ENCODE results near the gene CUL7. TPM values are rescaled to one million over a fixed set of nuclear protein-coding genes. Genes with fewer than 3 reads are reported as not detected.

CUL7 gene
- total and polyA plus RNA-seq, 10 of the 15 experiments (the other 5 are each of a cell fraction or from before 2014, with no cell fraction given), result 0.66 to 18.4 (median 10.9) TPM

- ChIA-PET POLR2A (interaction anchor here (0.9 kb wide), 1 partner anchor 8 kb away, joined by 5 read pairs; no protein-coding TSS in a partner anchor), CTCF (interaction anchor here (0.7 to 1.2 kb wide), 2 partner anchors 8 to 112 kb away, joined by 3 to 5 read pairs; no protein-coding TSS in a partner anchor), SMC1A (ENCODE audit: uncharacterized antibody, unreplicated experiment) (interaction anchor here (1.0 kb wide), 1 partner anchor 11 kb away, joined by 4 read pairs; no protein-coding TSS in a partner anchor)
These were observed 35.8 kb upstream of the CUL7 start for GRCh38 chr6:43089467-43089866.

More at GRCh38 chr6:43089467-43089866, 35.8 kb upstream of the CUL7 start:
- TF ChIP-seq SUPT20H (IDR thresholded peaks at IDR 0.05; ENCODE audit: borderline replicate concordance, control insufficient read depth, low read depth, low read length), result no peak
- TF ChIP-seq KAT2A (conservative IDR thresholded peaks at IDR 0.05; ENCODE audit: control insufficient read depth, low read depth, low read length), result no peak
- no peak for TF ChIP-seq POU2F2 (IDR thresholded peaks at IDR 0.05; ENCODE audit: borderline replicate concordance, low read depth, low read length)
- no peak for TF ChIP-seq EZH2 (IDR thresholded peaks at IDR 0.05; ENCODE audit: borderline replicate concordance, control insufficient read depth, low read depth, low read length)
- no peak for TF ChIP-seq REST (IDR thresholded peaks at IDR 0.05; ENCODE audit: low read depth, low read length)
- no peak for TF ChIP-seq HDAC2 (IDR thresholded peaks at IDR 0.05)
- TF ChIP-seq BCL3 (IDR thresholded peaks at IDR 0.05; ENCODE audit: borderline replicate concordance, insufficient read depth, low read depth, low read length, poor library complexity, severe bottlenecking), result no peak
- no peak for TF ChIP-seq EGR1 (IDR thresholded peaks at IDR 0.05; ENCODE audit: borderline replicate concordance in 1 of 2, low read depth in 2 of 2, low read length in 2 of 2)
- TF ChIP-seq CHD2 (IDR thresholded peaks at IDR 0.05; ENCODE audit: borderline replicate concordance, low read depth, low read length), result no peak
- TF ChIP-seq ATF2 (IDR thresholded peaks at IDR 0.05; ENCODE audit: low read length), result no peak
- no peak for TF ChIP-seq FOXK2 (IDR thresholded peaks at IDR 0.05)
- no peak for TF ChIP-seq SPI1 (IDR thresholded peaks at IDR 0.05; ENCODE audit: borderline replicate concordance, insufficient read depth, low read depth, low read length)
- TF ChIP-seq ESRRA (IDR thresholded peaks at IDR 0.05; ENCODE audit: low read length), result no peak
- no peak for TF ChIP-seq RFX5 (IDR thresholded peaks at IDR 0.05; ENCODE audit: low read depth, low read length)
- TF ChIP-seq FOXM1 (IDR thresholded peaks at IDR 0.05; ENCODE audit: low read depth, low read length), result no peak
- TF ChIP-seq NR2F1 (conservative IDR thresholded peaks at IDR 0.05), result no peak
- no peak for TF ChIP-seq SREBF1 (IDR thresholded peaks at IDR 0.05; ENCODE audit: low read length)
- TF ChIP-seq TCF3 (IDR thresholded peaks at IDR 0.05; ENCODE audit: borderline replicate concordance, insufficient read depth, low read depth, low read length), result no peak
- Histone ChIP-seq H3K27ac (ENCODE audit: control insufficient read depth, insufficient read depth) (no peak overlapping the region), H3K27me3 (replicated peaks in 1 of 2; ENCODE audit: control insufficient read depth in 2 of 2, insufficient read depth in 2 of 2, low read length in 1 of 2) (no peaks in the 10 kb centered on the region), H3K4me3 (no peak overlapping the region), H3K4me2 (ENCODE audit: control insufficient read depth, insufficient read depth) (no peak overlapping the region), H3K36me3 (ENCODE audit: control insufficient read depth in 2 of 2, insufficient read depth in 2 of 2, low read length in 1 of 2) (no peaks in the 10 kb centered on the region), H3K9me3 (replicated peaks; ENCODE audit: control insufficient read depth, insufficient read depth, low read length) (no peaks in the 10 kb centered on the region), H3K4me1 (ENCODE audit: control insufficient read depth, insufficient read depth, low read length) (peaks cover 12% of the 10 kb centered on the region), H3K79me2 (ENCODE audit: control insufficient read depth, insufficient read depth, low read length) (no peaks in the 10 kb centered on the region), H4K20me1 (ENCODE audit: control insufficient read depth, insufficient read depth) (no peaks in the 10 kb centered on the region), H2AFZ (ENCODE audit: control insufficient read depth, low read depth, low read length) (no peak overlapping the region), H3K9ac (ENCODE audit: control insufficient read depth, insufficient read depth, low read length) (no peak overlapping the region)
- 50% methylated on average over 4 of the region's 4 CpGs for WGBS (ENCODE audit: insufficient coverage, insufficient replicate concordance, low lambda C conversion rate, missing lambda C conversion rate)
- RAD21 ChIA-PET (ENCODE audit: unreplicated experiment), result no interaction called here
- BruUV-seq (replicated peaks), result no TSS peak
- ATAC-seq (no peak), DNase-seq (ENCODE audit: low read depth, low spot score) (no peak), FAIRE-seq (no peak)
- intact Hi-C loops (cut with micrococcal nuclease; ENCODE audit: unreplicated experiment) (no loop called here), in situ Hi-C loops (cut with MboI) (no loop called here)

All from GM12878 (cell line).